ENCODE data around the gene C16orf95.
"Not testable (repeated sequence)": the region's sequence is repeated elsewhere in the genome, so short reads cannot be mapped to it uniquely, and the experiment has no call there.

The C16orf95 gene, protein sequence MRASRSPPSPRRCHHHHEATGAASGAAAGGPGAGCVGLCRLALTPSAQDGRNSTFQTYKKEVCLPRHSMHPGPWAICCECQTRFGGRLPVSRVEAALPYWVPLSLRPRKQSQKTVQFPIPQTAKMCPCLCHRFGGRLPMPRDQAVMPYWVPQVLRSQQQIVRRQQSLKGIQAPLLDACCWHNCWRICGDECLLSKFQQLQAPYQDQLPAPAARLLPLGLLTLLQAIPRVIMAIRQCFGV

DNA sequence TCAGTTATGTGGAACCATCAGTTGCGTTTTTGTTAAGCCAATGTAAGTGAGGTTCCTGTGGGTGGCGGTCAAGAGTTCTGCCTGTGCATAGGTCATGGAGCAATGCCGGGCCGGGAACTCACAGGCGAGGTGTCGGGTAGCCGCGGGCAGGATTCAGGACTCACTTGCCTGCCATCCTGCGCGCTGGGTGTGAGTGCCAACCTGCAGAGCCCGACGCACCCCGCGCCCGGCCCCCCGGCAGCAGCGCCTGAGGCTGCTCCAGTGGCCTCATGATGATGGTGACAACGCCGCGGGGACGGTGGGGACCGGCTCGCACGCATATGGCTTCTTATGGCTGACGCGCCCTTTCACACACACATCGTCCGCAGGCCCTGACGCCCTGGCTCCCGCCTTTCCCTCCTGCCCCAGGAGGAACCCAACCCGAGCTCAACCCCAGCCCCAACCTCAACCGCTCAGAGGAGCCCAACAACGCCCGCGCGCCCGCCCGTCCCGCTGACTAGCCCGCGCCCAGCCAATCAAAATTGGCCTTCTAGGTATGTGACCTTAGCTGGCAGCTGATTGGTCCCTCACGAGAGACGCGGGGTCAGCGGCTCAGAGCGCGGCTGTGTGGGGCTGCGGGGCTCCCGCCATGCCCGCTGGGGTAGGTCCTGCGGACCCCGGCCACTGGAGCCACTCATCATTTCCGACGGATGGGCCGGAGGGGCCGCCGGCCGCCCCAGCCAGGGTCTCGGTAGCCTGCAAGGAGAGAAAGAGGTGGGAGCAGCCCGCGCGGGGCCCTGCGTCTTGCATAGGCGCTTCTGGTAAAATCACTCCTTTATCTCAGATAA lies at the start of gene C16orf95:
Gene C16orf95, minus strand, starts transcription at position 470 of the 827 bp plus-strand sequence. Its CDS starts 150 bp downstream, at position 320.
- peak; percentile 100 for DNase-seq

DNA sequence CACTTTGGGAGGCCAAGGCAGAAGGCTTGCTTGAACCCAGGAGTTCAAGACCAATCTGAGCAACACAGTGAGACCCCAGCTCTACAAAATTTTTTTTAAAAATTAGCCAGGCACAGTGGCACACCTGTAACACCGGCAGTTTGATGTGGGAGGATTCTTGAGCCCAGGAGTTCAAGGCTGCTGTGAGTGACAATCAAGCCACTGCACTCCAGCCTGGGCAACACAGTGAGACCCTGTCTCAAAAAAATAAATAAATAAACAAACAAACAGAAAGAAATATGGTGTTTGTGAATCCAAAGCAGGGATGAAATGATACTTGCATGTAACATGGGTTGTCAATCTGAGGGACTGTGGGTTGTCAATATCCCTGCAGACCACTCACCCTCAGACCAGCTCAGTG lies 49.7 kb upstream of the C16orf95 start:
- DNase-seq = no peak

GRCh38 chr16:87366288-87366687 lies 49.1 kb upstream of the C16orf95 start:
- DNase-seq = no peak

DNA sequence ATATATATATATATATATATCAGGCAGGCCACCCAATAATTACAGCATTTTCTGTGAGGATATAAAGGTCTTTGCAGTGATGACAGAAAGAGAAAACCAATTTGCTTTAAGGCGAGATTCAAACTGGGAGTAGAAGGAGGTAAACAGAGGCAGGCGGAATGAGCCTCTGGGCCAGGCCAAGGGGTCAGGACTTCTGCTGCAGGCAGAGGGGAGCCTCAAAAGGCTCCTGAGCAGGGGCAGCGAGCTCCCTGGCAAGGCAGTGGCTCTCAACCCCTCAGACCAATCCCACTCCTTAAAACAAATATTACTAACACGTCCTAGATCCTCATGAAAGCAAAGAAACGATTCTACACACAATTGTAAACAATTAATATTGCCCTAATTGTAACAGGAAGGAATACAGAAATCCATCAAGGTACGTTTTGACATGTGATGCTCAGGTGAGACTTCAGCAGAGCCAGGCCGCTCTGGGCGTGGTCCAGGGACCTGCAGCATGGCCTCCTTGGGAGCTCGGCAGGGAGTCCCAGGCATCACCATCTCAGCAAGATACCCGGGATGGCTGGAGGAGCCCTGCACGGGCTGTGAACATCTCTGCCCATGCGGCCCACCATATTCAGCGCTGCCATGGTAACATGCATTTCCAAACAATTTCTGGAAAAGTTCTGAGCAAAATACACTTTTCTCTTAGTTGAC lies 48.0 kb upstream of the C16orf95 start:
- DNase-seq = no peak

DNA sequence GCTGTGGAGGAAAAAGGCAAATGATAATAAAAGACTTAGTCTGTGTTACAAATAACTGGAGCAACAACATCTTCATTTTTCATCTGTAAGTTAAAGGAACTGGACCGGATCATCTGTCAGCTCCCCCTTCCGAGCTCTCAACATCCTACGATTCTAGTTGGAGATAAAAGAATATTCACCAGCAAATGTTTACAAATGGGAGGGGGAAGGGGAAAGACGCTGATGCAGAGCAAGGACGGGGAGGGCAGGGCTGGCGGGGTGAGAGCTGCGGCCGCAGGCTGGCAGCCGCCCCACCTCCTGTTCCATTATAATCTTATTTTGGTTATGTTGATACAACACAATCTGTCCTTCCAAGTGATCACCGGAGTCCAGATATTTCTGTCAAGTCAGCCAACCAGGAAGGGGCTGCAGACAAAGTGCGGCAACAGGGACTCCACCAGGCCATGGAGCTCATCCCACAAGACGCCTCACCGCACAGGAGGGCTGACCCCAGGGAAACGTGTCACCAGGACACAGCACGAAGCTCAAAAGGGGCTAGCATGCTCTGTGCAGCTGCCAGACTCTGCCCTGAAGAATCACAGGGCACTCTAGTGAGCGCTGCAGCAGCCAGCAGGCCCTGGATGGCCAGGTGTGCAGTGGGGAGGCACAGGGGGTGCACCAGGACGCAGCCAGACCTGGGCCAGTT lies 46.7 kb upstream of the C16orf95 start:
- no peak for DNase-seq

DNA sequence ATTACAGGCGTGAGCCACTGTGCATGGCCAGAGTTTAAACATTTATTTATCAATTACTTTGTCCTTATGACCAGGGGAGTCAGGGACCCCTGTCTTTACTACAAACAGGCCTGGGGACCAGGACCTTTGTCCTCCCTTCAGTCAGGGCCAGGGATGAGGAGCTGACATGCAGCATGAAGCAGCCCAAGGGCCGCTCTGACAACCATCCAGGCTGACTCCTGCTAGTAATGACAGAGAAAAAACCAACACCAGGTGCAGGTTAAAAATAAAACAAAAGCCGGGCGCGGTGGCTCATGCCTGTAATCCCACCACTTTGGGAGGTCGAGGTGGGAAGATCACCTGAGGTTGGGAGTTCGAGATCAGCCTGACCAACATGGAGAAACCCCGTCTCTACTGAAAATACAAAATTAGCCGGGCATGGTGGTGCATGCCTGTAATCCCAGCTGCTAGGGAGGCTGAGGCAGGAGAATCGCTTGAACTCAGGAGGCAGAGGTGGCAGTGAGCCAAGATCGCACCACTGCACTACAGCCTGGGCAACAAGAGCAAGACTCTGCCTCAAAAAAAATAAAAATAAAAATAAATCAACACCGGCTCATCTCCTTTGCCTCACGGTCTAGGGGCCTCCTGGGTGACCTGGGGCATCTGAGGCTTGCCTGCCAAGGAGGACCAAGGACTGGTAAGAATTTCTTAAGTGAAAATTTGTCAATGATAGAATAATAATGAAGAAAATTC lies 45.8 kb upstream of the C16orf95 start:
- DNase-seq = not testable (repeated sequence)

DNA sequence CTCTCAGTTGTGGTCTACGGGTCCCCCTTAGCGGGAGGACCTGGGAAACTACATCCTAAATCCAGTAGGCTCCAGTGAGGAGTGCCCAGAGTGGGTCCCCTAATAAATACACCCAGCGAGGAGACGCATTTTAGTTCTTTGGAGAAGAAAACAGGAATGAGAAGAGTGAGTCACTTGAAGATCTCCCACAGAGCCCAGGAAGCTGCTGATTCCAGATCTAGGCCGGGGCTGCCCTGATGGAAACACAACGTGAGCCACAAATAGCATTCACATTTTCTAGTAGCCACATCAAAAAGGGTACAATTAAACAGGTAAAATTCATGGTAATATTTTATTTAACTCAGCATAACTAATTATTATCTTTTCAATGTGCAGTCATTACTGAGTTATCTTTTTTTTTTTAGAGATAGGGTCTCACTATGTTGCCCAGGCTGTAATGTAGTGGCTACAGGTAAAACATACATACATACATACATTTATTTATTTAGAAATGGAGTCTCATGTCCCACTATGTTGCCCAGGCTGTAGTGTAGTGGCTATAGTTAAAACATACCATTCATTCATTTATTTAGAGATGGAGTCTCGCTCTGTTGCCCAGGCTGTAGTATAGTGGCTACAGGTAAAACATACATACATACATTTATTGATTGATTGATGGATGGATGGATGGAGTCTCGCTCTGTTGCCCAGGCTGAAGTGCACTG lies 44.9 kb upstream of the C16orf95 start:
- no peak for DNase-seq

DNA sequence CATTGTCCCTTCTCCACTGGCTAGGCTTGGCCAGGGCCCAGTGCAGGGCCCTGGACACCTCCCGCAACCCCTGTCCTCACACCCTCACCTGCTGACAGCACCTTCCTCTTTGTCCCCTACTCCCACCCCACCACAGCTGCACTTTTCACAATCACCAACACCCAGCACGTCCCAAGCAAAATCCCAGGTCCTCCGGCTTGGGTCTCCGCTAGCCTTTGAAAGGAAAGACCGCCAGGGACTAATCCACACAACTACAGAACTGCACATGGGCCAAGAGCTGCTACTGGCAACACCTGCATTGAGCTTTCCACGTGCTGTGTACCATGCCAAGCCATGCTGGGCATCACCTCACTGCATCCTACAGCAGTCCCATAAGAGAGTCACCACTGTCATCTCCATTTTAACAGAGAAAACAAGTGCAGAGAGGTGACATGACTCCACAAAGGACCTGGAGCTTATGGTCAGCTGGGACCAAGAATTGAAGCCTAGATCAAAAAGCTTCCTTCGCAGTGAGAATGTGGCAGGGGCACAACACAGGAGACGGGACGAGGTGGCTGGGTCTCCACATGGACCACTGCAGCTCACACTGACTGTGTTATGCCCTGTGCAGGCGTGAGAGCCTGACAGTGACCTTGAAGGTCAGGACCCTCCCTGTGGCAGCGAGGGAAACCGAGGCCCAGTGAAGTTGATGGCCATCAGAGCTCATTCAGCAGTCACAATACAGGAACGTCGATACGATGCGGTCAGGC lies 43.8 kb upstream of the C16orf95 start:
- no peak for DNase-seq

DNA sequence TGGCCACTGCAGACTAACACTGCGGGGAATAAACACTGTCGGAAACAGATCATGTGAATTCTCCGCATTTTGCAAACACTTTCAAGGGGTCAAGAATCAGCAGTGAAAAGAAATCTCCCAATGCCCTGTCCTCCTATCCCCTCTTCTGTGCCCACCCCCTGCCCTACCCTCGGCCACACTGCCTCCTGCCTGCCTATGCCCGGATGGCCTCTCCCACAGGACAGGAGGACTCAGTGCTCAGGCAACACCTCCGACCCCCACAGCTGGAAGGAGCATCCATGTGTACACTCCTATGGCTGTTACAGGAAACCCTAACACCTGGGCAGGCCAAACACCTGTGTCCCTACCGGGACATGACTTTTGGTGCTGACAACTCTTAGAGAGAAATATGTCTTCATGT lies 41.9 kb upstream of the C16orf95 start:
- no peak for DNase-seq

GRCh38 chr16:87358696-87359095 lies 41.5 kb upstream of the C16orf95 start:
- no peak for DNase-seq

DNA sequence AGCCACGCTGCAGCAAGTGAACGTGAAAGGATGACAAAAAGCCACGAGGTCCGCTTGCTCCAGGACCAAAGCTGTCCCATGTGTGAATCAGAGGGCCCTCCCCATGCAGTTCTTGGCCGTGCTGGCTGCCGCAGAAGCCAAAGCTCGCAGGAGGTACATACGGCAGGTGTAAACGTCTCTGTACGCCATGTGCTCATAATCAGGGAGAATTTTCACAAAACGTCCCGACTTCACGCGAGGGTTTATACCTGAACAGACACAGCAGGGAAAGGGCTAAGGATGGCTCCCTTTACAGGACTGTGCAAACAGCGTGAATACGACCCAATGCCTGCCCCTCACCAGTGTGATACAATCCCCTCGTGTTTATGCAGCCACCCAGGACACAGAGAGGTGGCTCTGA lies 41.1 kb upstream of the C16orf95 start:
- DNase-seq = no peak

DNA sequence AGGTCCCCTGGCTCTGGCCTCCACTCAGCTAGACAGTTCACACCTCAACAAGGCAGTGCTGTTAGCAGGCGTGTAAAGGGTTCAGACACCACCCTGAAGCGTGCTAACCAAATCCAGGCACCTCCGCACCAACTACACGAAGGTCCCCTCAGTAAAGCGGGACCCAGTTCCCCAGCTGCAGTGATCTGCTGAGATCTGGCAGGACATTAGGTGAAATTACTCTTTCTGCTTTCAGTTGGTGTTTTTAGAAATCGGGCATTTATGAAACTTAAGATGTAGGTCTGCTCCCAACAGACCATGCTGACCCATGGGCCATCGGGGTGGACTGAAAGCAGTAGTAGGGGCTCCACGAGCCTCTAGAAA lies 39.3 kb upstream of the C16orf95 start:
- DNase-seq = no peak

DNA sequence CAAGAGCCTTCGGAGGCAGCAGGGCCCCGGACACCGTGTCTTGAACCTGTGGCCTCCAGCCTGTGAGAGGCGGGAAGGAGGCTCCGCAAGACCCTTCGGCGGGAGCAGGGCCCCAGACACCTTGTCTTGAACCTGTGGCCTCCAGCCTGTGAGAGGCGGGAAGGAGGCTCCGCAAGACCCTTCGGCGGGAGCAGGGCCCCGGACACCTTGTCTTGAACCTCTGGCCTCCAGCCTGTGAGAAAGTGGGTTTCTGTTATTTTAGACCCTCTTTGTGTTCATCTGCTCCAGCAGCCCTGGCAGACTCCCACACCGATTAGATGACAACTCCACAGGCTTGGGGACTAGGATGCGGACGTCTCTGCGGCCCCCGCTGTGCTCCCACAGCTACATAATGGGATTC lies 36.4 kb upstream of the C16orf95 start:
- DNase-seq = no peak

- no peak for DNase-seq
Measured at GRCh38 chr16:87352818-87353217, 35.6 kb upstream of the C16orf95 start.

- DNase-seq = no peak
Measured at GRCh38 chr16:87351320-87351698, 34.1 kb upstream of the C16orf95 start.

GRCh38 chr16:87350681-87351319 lies 33.6 kb upstream of the C16orf95 start:
- DNase-seq = no peak

DNA sequence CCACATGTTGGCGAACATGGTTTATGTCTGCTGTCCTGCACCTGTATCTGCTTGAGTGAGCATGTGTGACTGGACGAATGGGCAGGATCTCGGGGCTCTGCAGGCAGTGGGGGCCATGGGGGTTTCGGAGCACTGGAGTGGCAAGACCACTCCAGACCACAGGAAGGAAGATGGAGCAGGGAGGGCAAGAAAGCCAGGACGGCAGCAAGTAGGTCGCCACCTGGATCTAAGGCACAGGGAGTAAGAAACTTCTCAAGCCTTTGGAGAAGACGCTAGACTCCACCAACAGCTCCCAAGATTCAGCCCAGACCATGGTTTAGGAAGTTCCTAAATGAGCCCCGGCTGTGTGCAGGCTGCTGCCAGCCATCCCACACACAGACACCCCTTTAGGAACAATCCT lies 32.8 kb upstream of the C16orf95 start:
- no peak for DNase-seq

GRCh38 chr16:87348616-87349157 lies 31.5 kb upstream of the C16orf95 start:
- no peak for DNase-seq

GRCh38 chr16:87347932-87348615 lies 30.9 kb upstream of the C16orf95 start:
- DNase-seq = no peak

All from activated CD8-positive, alpha-beta memory T cell treated with anti-CD3 and anti-CD28 coated beads for 24 hours (primary cell).